ENCODE results near the gene MINDY1.

DNA sequence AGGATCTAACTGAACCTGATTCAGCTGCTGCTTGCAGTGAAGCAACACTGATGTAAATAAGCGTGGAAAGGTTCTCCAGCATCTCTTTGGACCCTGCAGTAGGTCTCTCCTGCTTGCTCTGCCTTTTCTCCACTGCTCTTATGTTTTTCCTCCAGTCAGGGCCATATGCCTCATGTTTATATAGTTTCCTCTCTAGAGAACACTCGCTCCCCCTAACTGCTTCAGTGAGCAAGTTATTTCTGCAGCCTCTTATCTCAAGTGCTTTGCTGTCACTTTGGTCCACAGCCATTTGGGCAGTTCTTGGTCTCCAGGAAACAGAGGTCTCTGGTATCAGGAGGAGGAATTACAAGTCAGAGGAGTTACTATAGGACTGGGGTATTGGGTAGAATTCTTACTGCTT is 6.8 kb upstream of the MINDY1 start:
- TF ChIP-seq MYC (IDR thresholded peaks at IDR 0.05; ENCODE audit: low read depth, low read length) (peak; percentile 61; the same call in 1 of the 2 replicates), MYC (CRISPR knock-in tag; IDR thresholded peaks at IDR 0.05; ENCODE audit: borderline replicate concordance, low read depth) (no peak), PTTG1 (tag; IDR thresholded peaks at IDR 0.05; ENCODE audit: low read depth) (no peak)
- TF ChIP-seq, protein P1, sequence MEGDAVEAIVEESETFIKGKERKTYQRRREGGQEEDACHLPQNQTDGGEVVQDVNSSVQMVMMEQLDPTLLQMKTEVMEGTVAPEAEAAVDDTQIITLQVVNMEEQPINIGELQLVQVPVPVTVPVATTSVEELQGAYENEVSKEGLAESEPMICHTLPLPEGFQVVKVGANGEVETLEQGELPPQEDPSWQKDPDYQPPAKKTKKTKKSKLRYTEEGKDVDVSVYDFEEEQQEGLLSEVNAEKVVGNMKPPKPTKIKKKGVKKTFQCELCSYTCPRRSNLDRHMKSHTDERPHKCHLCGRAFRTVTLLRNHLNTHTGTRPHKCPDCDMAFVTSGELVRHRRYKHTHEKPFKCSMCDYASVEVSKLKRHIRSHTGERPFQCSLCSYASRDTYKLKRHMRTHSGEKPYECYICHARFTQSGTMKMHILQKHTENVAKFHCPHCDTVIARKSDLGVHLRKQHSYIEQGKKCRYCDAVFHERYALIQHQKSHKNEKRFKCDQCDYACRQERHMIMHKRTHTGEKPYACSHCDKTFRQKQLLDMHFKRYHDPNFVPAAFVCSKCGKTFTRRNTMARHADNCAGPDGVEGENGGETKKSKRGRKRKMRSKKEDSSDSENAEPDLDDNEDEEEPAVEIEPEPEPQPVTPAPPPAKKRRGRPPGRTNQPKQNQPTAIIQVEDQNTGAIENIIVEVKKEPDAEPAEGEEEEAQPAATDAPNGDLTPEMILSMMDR (IDR thresholded peaks at IDR 0.05 in 2 of 3, conservative IDR thresholded peaks at IDR 0.05 in 1 of 3; ENCODE audit: insufficient read depth in 2 of 3, low read depth in 1 of 3, low read length in 3 of 3), result peak in 2 of 3 experiments; percentile 26 to 51; a peak in 4 of 6 replicates

All from K562 (cell line).